NCI-H1105 treated with DMSO at 0.1 percent for 48 hours (cell line): ENCODE results near the gene VAV2.
A peak's percentile ranks its signal among the peaks of the same experiment; 100 is the strongest.
"Not testable (repeated sequence)": the region's sequence is repeated elsewhere in the genome, so short reads cannot be mapped to it uniquely, and the experiment has no call there.

ENCODE experiments used
- DNase-seq: peaks from one replicate; lab custom pipeline; 2025; lab: John Stamatoyannopoulos, UW

Gene VAV2

DNA sequence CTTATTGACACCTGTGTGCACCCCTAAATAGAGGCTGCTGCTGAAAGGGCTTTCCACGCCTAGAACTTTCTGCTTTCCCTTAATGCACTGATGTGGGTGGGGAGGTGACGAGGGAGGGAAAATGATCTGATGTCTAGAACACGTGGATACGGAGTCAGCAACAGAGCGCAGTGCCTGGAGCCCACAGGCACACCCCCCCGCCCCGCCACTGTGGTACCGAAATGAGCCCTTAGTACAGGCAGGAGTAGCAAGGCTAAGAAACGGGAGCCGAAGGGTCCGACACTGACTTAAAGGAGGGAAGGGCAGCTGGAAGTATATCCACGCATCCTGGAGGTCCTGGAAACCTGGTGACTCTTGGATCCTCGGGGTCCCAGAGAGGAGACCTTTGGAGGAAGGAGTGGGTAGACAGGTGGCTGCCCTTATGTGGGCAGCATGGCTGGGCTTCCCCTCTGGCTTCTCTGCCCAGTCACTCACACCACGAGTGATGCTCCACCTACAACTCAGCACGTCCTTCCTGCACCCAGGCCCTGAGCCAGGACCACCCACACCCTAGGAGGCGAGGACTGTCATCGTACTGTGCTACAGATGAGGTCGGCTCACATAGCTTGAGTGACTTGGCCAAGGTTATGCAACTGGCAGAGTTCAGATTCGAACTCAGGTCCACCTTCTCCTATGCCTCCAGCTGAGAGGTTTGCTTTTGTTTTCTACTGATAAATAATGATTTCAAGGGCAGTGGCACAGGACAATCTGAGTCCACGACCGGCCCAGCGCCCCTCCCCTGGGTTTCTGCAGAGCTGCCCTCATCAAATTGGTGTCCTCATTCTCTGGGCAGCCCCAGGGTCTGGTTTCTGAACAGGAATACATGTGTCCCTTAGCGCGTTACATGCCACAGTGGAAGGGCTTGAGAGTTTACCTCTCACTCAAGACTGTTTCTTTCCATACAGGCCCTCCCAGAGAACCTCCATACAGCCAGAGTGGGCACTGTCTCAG lies 4.7 kb upstream of the VAV2 start:
- DNase-seq, result no peak

DNA sequence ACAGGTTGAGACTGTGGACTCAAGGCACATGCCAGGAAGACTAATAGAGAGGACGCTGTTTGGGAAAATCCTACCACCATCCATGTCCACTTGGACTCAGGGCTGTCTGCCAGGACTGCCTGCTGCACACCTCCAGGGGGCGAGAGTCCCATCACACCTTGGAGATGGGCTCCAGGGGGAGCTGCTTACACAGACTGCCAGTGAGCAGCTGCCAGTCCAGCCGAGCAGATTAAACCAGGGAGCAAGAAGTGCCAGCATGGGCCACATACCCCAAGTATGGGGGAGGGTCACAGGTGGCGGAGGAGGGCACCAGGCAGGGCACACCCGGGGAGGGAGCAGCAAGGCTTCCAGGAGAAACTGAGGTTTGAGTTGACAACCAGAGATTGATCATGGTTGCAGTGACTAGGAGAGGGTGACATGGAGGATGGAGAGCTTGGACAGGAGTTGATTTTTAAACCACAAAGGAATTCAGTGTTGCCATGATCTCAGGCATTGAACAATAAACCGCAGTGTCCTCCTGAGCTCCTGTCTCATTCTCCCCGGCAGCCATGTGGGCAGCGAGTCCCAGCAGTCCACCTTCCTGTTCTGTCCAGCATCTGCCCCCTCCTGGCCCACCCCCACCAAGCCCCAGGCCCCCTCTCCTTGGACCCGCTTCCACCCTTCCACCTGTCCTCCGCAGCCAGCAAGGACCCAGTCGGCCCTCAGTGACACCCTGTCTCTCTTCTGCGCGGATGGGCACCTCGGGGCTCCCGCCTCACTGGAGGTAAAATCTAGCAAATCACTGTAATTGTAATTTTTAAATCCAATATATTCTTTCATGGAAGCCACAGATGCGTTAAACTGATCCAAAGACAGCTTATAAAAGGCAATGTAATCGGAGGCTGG lies 3.1 kb upstream of the VAV2 start:
- DNase-seq, result no peak

DNA sequence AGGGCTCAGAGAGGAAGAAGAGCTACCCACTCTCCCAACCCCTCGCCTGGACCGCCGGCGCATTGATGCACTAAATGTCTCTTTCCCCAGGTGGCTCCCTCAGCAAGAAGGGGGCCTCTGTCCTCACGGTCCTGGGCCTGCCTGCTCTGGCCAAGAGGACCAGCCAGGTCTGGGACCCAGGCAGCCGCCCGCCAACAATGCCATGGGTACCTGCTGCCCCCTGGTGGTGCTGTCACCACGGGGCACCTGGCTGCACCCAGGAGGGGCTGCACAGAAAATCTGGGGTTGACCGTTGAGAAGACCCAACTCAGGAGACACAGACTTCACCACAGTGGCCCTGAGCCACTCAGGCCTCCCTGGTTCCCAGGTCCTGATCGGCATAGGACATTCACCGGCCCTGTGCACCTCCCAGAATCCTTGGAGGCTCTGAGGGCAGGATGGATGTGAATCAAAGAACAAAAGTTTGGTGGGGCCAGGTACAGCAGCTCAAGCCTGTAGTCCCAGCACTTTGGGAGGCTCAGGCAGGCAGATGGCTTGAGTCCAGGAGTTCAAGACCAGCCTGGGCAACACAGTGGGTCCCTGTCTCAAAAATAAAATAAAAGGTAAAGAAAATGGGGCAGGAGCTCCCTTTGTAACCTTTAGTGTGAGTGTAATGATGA lies 2.4 kb upstream of the VAV2 start:
- DNase-seq, result peak; percentile 40

DNA sequence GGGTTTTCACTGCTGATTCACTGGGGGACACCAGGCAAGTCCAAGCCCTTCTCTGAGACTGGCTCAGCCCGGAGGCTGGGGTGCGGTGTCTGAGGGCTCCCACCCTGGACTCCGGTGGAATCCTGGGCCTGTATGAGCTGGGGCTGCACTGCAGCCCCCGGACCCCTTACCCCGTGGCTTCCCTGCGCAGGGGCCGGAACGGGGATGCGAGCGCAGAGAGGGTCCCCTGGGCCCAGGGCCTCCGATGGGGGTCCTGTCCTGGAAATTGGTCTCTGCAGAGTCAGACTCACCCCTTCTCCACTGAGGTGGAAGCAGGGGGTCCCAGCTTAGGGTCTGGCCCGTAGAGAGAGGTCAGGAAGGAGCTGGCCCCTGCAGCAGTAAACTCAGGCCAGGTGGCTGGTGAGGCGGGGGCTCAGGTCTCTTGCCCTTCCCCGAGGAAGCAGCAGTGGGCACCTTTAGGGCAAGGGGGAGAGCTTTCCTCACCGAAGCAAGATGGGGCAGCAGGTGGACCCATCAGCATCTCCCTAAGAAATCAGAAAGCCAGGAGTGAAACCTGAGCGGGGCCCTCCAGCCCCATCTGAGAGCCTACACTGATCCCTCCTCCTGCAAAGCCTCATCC lies 1.6 kb upstream of the VAV2 start:
- DNase-seq, result no peak

DNA sequence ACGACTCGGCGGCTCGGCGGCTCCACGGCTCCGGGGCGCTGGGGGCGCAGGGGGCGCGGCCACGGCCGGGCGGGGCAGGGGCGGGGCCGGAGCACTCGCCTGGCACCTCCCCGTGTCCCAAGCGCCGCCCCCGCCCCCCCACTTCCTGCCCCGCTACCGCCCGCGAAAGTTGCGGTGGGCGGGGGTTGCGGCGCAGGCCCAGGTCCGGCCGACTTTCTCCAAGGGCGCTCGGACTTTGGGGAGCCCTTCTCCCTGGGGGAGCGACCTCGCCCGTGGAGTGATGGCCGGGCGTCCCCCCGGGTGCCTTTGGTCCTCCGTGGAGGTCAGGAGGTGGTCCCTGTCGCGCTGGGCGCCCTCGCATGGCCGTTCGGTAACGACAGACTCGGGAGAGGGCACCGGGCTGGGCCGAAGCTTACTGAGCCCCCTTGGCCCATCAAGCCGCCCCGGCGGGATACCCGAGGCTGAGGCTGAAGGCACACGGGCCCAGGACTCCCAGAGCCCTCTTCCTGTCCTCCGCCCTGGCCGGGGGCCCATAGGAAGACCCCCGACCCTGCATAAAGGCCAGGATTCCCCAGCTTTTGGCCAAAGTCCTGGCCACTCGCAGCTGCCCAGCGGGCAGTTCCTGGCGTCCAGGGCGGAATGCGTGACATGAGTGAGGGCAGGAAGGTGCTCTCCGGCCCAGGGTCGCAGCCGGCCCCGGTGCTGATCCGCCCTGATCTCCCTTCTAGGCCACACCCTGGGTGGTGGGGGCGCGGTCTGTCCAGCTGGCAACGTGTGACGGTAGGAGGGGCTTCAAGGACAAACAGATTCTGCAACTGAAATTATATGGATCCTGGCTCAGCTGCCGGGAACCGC lies 883 bp upstream of the VAV2 start:
- DNase-seq, result peak; percentile 74

DNA sequence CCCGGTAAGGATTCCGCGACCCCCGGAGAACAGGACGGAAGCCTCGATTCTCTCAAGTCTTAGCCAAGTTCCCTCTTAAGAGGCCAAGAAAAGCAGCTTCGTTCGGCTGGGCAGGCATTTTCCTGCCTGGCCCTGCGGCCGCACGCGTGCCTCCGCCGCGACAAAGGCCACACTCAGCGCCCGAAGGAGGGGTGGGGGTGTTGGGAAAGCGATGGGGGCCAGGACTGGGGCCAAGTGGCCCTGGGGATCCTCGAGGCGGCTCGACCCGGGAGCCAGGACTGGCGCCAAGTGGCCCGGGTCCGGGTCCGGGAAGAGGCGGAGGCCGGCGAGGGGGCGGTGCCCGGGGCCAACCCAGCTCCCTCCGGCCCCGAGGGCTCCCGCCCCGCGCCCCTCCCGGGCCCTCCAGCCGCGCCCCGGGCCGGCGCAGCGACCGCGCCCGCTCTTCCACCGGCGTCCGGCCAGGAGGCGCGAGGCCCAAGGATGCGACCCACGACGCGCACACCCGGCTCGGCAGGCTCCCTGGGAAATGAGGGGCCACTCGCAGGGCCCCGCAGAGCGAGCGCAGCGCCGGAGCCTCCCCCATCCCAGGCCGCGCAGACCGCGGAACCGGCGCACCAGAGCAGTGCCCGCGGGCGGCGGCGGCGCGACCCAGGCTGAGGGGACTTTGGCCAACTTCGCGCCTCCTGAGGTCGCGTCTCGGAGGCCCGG lies 756 bp downstream of the VAV2 start:
- DNase-seq, result no peak

DNA sequence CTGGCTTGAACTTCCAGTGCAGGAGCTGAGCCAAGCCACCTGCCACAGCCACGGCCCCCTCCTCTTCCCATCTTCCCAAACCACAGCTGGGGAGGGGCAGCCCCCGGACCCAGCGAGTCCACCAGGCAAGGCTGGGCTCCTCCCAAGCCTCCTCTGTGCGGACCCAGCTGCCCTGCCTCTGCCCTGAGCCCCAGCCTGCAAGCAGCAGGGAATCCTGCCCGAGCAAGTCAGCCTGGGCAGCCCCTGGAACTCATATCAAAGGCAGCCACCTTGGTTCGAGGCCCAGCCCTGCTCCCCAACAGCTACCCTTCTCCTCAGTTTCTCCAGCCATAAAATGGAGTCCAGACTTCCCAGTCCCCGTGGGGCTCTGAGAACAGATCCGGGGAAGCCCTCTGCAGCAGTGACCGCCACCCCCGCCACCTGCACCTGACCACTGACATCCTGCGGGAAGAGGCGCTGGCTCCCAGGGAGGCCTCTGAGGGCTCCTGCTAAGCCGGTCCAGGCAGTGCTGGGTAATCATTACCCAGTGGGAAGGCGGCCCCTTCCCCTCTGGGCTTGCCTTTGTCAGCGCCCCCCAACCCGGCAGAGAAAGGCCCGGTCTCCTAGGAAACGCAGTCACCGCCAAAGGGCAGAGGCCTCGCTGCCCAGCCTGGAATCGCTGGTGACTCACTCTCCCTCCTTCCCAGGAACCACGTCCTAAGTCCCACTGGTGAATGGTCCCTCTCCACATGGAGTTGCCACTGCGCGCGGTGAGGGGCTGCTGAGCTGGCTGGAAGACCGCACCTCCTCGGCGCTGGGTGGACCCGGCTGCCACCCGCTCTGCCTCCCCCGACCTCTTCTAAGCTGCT lies 1.5 kb downstream of the VAV2 start:
- DNase-seq, result no peak

DNA sequence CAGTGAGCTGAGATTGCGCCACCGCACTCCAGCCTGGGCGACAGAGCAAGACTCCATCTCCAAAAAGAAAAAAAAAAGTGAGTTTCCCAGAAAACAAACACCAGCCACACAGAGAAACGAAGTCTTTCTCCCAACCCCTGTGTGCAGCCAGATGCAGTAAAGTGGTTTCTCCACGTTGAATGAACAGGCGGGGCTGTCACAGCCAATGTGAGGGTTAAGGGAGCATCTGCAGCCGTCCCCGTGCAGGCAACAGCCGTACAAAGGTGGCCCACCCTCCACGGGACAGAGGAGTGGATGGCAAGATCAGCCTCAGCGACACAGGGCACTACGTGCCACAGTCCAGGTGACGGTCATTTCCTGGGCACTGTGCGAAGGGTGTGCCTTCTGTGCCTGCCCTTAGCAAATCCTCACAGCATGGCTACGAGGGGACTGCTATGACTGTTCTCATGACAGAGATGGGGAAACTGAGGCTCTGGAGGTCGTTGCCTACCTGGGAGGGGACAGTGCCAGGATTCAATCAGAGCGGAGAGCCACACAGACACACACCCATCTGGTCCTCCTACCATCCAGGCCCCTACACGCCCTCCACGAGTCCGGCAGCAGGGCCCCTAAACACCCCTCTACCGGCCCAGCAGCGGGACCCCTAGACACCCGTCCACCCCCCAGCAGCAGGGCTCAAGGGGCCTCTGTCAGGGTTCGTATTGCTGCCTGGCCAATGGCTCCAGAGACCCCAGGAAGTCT lies 2.3 kb downstream of the VAV2 start:
- no peak for DNase-seq

DNA sequence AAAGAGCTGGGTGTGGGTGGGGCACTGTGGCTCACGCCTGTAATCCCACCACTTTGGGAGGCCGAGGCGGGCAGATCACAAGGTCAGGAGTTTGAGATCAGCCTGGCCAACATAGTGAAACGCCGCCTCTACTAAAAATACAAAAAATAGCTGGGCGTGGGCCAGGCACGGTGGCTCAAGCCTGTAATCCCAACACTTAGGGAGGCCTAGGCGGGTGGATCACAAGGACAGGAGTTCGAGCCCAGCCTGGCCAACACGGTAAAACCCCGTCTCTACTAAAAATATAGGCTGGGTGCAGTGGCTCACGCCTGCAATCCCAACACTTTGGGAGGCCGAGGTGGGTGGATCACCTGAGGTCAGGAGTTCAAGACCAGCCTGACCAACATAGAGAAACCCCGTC lies 3.4 kb downstream of the VAV2 start:
- not testable (repeated sequence) for DNase-seq

DNA sequence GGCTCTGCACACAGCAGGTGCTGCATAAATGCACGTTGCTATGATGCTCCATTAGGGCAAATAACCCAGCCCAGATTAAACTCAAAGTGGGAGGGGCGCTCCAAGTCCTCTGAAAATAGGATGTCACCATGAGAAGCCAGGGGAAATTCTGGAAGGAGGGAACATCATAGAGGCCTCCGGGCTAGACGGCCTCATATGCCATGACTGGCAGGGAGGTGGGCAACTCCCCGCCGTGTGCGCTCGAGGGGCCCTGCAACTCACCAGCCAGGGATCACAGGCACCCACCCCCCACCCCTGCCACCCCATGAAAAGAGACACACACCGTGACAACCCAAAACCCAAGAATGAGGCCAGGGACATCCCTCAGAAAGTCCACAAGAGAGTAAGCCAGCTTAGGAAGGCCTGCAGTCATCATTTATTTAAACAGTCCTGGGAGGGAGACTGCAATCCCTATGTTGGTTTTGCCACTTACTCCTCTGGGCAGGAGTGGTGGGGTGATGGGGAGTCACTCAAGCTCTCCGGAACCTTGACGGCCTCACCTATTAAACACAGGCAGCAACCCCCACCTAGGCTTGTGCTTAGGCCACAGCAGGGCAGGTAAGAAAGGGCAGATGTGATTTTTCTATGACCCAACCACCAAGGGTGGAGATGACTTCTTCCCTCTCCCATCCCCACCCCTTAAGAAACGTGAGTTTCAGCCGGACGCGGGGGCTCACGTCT lies 4.0 kb downstream of the VAV2 start:
- DNase-seq, result no peak

DNA sequence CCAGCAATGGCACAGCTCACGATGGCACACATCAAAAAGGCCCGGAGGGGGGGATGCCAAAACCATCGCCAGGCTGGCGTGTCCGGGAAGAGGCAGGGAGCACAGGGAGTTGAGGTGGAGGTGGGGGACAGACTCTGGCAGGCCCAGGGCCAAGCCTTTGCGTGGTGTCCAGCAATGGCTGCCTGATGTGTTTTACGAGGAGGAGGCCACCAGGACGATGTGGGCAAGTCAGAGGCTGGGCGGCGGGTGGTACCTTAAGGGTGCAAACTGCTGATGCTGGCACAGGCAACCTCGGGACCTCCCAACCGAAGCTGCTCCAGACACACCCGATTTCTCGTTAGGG lies 4.7 kb downstream of the VAV2 start:
- DNase-seq, result no peak

DNA sequence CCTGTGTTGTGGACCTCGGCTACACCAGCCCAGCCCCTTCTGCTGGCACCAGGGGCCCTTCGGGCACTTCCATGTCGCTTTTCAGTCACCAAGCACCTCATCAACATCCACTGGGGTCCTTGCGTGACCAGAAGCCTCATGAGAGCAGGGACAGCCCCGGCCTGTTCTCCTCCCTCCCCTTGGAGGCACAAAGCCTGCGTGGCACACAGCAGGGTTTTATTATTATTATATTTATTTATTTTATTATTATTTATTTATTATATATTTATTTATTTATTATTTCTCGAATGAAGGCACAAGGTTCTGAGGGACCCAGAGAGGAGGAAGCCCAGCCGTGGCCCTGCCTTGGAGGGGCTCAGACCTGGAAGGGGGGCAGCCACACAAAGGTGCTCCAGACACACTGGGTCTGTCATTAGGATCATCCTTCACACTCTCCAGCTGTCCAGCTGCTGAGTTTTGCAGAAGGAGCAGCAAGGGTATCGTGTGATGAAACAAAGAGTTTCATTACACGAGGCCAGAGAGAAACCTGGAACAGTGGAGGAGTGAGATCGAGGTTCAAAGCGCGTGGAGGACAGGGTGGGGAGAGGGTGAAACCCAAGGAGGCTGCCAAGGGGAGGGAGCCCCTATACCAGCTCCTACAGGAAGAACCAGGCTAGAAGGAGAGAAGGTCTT lies 5.2 kb downstream of the VAV2 start:
- DNase-seq, result no peak

DNA sequence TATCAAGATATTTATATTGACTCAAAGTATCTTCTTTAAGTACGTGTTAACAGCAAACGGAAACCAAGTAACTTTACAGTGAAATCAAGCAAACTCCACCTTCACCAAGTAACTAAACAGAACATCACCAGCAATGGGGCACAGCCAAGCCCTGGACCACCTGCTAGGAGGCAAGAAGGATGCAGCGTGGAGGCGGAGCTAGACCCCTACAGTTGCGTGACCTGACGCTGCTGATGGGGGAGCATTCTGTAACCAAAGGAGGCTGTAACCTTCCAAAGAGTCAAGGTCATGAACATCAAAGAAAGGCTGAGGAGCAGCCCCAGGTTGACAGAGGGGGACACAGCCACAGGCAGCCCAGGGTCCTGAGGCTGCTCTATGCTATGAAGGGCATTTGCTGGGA lies 6.1 kb downstream of the VAV2 start:
- no peak for DNase-seq

DNA sequence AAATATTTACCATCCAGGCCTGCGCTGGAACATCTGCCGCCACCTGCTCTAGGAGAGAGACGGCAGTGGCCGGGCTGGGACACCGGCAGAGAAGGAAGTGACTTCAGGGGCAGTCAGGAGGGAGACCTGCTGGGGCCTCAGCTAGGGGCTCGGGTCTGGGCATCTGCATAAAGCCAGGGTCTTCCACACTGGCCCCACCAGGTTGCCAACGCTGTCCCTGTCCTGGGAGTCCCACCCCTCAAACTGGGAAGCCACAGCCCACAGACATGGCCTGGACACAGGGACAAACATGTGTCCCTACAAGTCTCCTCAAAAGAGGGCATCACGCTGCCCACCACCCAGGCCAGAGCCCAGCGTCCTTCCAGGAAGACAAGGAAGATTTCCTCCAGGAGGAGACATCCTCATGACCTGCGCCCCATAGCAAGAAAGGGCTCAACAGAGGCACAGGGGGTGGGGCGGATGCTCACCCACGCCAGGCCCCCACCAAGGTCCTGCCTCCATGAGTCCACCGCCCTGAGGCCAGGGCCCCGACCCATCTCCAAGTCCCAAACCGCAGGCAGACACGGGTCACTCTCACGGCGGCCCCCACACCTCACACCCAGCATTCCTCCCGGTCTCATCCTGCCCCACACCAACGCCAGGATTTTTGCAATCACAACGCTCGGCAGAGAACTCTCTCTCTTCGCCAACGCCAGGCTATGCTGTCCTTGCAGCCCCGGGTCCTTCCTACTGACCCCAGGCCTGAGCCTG lies 9.0 kb downstream of the VAV2 start:
- DNase-seq, result no peak

DNA sequence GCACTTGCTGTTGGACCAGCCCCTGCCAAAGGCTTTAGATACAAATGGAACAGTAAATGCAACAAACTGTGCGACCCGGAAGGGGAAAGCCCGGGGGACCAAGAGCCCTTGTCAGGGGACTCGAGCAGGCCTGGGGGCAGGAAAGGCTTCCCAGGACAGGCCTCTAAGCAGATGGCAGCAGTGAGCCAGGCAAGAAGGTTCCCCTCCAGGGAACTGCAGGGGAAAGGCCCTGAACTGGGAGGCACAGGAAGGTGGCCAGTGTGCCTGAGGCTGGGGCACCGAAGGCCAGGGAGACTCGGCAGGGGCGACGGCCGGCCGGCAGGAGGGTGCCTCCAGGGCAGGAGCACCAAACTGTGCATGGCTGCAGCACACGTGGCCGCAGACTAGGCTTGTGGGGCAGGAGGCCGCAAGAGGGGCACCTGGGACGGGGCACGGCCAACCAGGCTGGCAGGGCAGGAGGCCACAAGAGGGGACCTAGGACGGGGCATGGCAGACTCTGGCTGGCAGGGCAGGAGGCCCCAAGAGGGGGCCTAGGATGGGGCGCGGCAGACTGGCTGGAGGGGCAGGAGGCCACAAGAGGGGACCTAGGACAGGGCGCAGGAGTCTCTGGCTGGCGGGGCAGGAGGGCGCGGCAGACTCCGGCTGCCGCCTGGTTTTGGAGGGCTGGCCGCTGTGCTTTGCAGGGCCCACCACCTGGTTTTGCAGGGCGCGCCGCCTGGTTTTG lies 10.0 kb downstream of the VAV2 start:
- DNase-seq, result no peak

DNA sequence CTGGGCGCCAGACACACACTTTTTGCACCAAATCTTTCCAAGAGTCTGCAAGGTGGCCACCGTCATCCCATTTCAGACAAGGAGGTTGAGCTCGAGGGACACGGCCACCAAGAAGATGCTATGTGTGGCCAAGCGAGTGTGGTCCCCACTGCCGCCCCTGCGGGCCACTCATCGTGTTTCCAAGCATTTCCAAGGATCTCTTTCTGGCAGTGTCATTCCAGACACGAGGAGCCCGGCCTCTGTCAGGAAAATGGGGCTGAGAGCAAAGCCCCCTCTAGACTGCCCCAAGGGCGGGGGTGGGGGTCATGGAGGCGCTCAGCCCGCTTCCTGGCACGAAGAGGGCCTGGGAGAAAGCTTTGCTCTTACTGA lies 10.6 kb downstream of the VAV2 start:
- DNase-seq, result no peak
